CD4-positive, alpha-beta T cell (primary cell): Measurements from ENCODE around the gene SERPINE1. TPM values are rescaled to one million over a fixed set of nuclear protein-coding genes. Genes with fewer than 3 reads are reported as not detected.

Experiments used
- ATAC-seq: fragments of 200-7000 bp; cut with Tn5 transposase; one replicate; pipeline ENCODE4 v1.10.0; 2022; ENCODE audit warnings: mild to moderate bottlenecking; ENCODE audit not compliant: poor library complexity
- CTCF ChIA-PET: fragments of 350-600 bp; sonication (Branson Sonifier 250); formaldehyde crosslinking; loops from one replicate; lab custom pipeline; 2021; ENCODE audit warnings: antibody characterized with exemption, inconsistent platforms; lab: Charles Lee
- POLR2A ChIA-PET: fragments of 350-600 bp; sonication (Branson Sonifier 250); formaldehyde crosslinking; loops from one replicate; lab custom pipeline; 2021; ENCODE audit warnings: antibody characterized with exemption, inconsistent platforms; lab: Charles Lee
- DNase-seq, 14 experiments: peaks; one replicate each; pipeline ENCODE4 v3.0.0-alpha.2; 2013 to 2020; ENCODE audit warnings: mixed read lengths in 2 of 14
- H3K27ac ChIP-seq, 2 donors: one replicate each; pipeline versions ENCODE4 v1.5.1 to v1.7.0; 2013; ENCODE audit warnings: low read length in 2 of 2, low read depth in 1 of 2, mild to moderate bottlenecking in 1 of 2
- H3K27me3 ChIP-seq, 2 experiments: 1 replicate in 1 of 2; 2 replicates in 1 of 2; pipeline versions ENCODE4 v1.6.1 to v1.7.0; 2013; ENCODE audit warnings: low read length in 2 of 2, control low read depth in 1 of 2, mild to moderate bottlenecking in 1 of 2, moderate library complexity in 1 of 2; ENCODE audit not compliant: insufficient read depth in 2 of 2, control insufficient read depth in 1 of 2
- H3K36me3 ChIP-seq: one replicate; pipeline ENCODE4 v1.6.1; 2013; ENCODE audit warnings: low read length, control low read depth; ENCODE audit not compliant: insufficient read depth
- H3K4me1 ChIP-seq: one replicate; pipeline ENCODE4 v1.6.1; 2013; ENCODE audit warnings: low read length, control low read depth; ENCODE audit not compliant: insufficient read depth
- H3K4me3 ChIP-seq: one replicate; pipeline ENCODE4 v1.5.1; 2013; ENCODE audit warnings: mild to moderate bottlenecking, low read length, moderate library complexity
- H3K9me3 ChIP-seq, 2 experiments: 1 replicate in 1 of 2; 2 replicates in 1 of 2; pipeline versions ENCODE4 v1.6.1 to v1.7.0; 2013; ENCODE audit warnings: low read length in 2 of 2, mild to moderate bottlenecking in 2 of 2, control low read depth in 1 of 2, moderate library complexity in 1 of 2; ENCODE audit not compliant: control insufficient read depth in 1 of 2, insufficient read depth in 1 of 2
- H3K27ac Mint-ChIP-seq: one replicate; pipeline ENCODE4 v1.8.0; 2020; ENCODE audit warnings: mixed read lengths
- H3K27me3 Mint-ChIP-seq: one replicate; pipeline ENCODE4 v1.8.0; 2021; ENCODE audit warnings: mixed read lengths
- H3K36me3 Mint-ChIP-seq: one replicate; pipeline ENCODE4 v1.8.0; 2021; ENCODE audit warnings: low read depth, mixed read lengths
- H3K4me1 Mint-ChIP-seq: one replicate; pipeline ENCODE4 v1.8.0; 2021; ENCODE audit warnings: low read depth, mixed read lengths
- H3K4me3 Mint-ChIP-seq: one replicate; pipeline ENCODE4 v1.8.0; 2020; ENCODE audit warnings: mild to moderate bottlenecking, mixed read lengths
- H3K9me3 Mint-ChIP-seq: one replicate; pipeline ENCODE4 v1.8.0; 2020; ENCODE audit warnings: mixed read lengths
- CTCF ChIP-seq: fragments of 200-600 bp; IDR thresholded peaks from one replicate; pipeline ENCODE4 v1.8.0; 2022; ENCODE audit warnings: antibody characterized with exemption, mild to moderate bottlenecking
- intact Hi-C, 2 experiments: fragments of 100-400 bp; cut with DNase I in 1 of 2; cut with micrococcal nuclease in 1 of 2; formaldehyde crosslinking; loops; one replicate each; pipeline versions ENCODE4 v1.15.1 to v1.9.0; 2023 to 2025; cut with DNase I, micrococcal nuclease
- total RNA-seq, 174 experiments: library from RNA in 2 of 174; stranded (reverse) in 2 of 174; gene quantifications; one replicate each; pipeline ENCODE4 v1.2.3 and lab custom pipeline; 2021 to 2026

SERPINE1 gene
- total RNA-seq, 2 experiments from 2014 or later = 0.11 TPM; not detected in 1

GRCh38 chr7:101161692-101162471, 35.0 kb downstream of the SERPINE1 start:
- POLR2A ChIA-PET = interaction anchor here (0.6 kb wide), 1 partner anchor 30 kb away, joined by 3 read pairs; no protein-coding TSS in a partner anchor
- intact Hi-C loops = loop anchor here in 1 of 2 experiments (5.0 kb wide), 1 partner anchor 455 kb away; the partner anchor contains the start of gene POP7
- no peaks in the 10 kb centered on the region for H3K9me3 Mint-ChIP-seq
- TF ChIP-seq CTCF = no peak
- ATAC-seq (no peak), DNase-seq (no peak)
- Histone ChIP-seq H3K4me1 (peaks cover 42% of the 10 kb centered on the region), H3K27me3 (peaks cover 43 to 49% of the 10 kb centered on the region in 2 experiments), H3K27ac (no peak overlapping the region), H3K36me3 (peaks cover 24% of the 10 kb centered on the region), H3K9me3 (peaks cover 0 to 28% of the 10 kb centered on the region in 2 experiments), H3K4me3 (no peak overlapping the region)
- peaks cover 38% of the 10 kb centered on the region for H3K36me3 Mint-ChIP-seq
- peaks cover 52% of the 10 kb centered on the region for H3K27me3 Mint-ChIP-seq
- CTCF ChIA-PET = no interaction called here
- peaks cover 20% of the 10 kb centered on the region for H3K4me1 Mint-ChIP-seq
- peak overlapping the region; percentile 77 for H3K4me3 Mint-ChIP-seq
- no peak overlapping the region for H3K27ac Mint-ChIP-seq

GRCh38 chr7:101162551-101163278, 35.8 kb downstream of the SERPINE1 start:
- H3K27ac ChIP-seq = no peak overlapping the region
- no peak for TF ChIP-seq CTCF
- H3K4me1 Mint-ChIP-seq = peaks cover 24% of the 10 kb centered on the region
- H3K4me3 Mint-ChIP-seq = peak overlapping the region; percentile 77
- no peaks in the 10 kb centered on the region for H3K9me3 Mint-ChIP-seq
- peak in 1 of 14 experiments; percentile 43 for DNase-seq
- H3K36me3 Mint-ChIP-seq = peaks cover 29% of the 10 kb centered on the region
- H3K4me3 ChIP-seq = peak overlapping the region; percentile 49
- peaks cover 52 to 57% of the 10 kb centered on the region in 2 experiments for H3K27me3 ChIP-seq
- no peak for ATAC-seq
- no peak overlapping the region for H3K27ac Mint-ChIP-seq
- intact Hi-C loops = loop anchor here in 1 of 2 experiments (5.0 kb wide), 1 partner anchor 455 kb away; the partner anchor contains the start of gene POP7
- ChIA-PET CTCF (no interaction called here), POLR2A (no interaction called here)
- peaks cover 44% of the 10 kb centered on the region for H3K4me1 ChIP-seq
- peaks cover 0 to 33% of the 10 kb centered on the region in 2 experiments for H3K9me3 ChIP-seq
- peaks cover 21% of the 10 kb centered on the region for H3K36me3 ChIP-seq
- H3K27me3 Mint-ChIP-seq = peaks cover 61% of the 10 kb centered on the region

- Histone ChIP-seq H3K9me3 (peaks cover 0 to 33% of the 10 kb centered on the region in 2 experiments), H3K4me3 (peak overlapping the region; percentile 49), H3K27ac (no peak overlapping the region), H3K36me3 (peaks cover 15% of the 10 kb centered on the region), H3K4me1 (peaks cover 44% of the 10 kb centered on the region), H3K27me3 (peaks cover 59 to 65% of the 10 kb centered on the region in 2 experiments)
- peaks cover 64% of the 10 kb centered on the region for H3K27me3 Mint-ChIP-seq
- no peaks in the 10 kb centered on the region for H3K9me3 Mint-ChIP-seq
- no peak for ATAC-seq
- no peak for TF ChIP-seq CTCF
- intact Hi-C loops = loop anchor here in 1 of 2 experiments (5.0 kb wide), 1 partner anchor 456 kb away; the partner anchor contains the start of gene POP7
- ChIA-PET CTCF (interaction anchor here (3.1 kb wide), 1 partner anchor 19 kb away, joined by 12 read pairs; no protein-coding TSS in a partner anchor), POLR2A (interaction anchor here (1.2 kb wide), 1 partner anchor 54 kb away, joined by 3 read pairs; the partner anchor contains the start of gene ZNHIT1)
- H3K4me1 Mint-ChIP-seq = peaks cover 27% of the 10 kb centered on the region
- peak in 6 of 14 experiments; percentile 18 to 58 (median 55) for DNase-seq
- H3K27ac Mint-ChIP-seq = no peak overlapping the region
- H3K36me3 Mint-ChIP-seq = peaks cover 24% of the 10 kb centered on the region
- H3K4me3 Mint-ChIP-seq = peak overlapping the region; percentile 77
Measured at GRCh38 chr7:101163279-101164070, 36.6 kb downstream of the SERPINE1 start.
